ENCODE measurements around the gene MTOR.
A peak's percentile ranks its signal among the peaks of the same experiment; 100 is the strongest.
"Not testable (repeated sequence)": the region's sequence is repeated elsewhere in the genome, so short reads cannot be mapped to it uniquely, and the experiment has no call there.

The MTOR gene

GRCh38 chr1:11100149-11100493 lies 162.2 kb downstream of the MTOR start:
- DNase-seq, result no peak

- DNase-seq, result peak; percentile 87
Measured at GRCh38 chr1:11099310-11100148, 162.8 kb downstream of the MTOR start, which contains the start of gene EXOSC10. EXOSC10 (minus strand) TSS chr1:11099869; CDS start chr1:11099831, 38 bp downstream.

GRCh38 chr1:11098931-11099309 lies 163.4 kb downstream of the MTOR start:
- no peak for DNase-seq

- not testable (repeated sequence) for DNase-seq
Measured at GRCh38 chr1:11083784-11084183, 178.6 kb downstream of the MTOR start.

- no peak for DNase-seq
Measured at GRCh38 chr1:11080931-11081330, 181.4 kb downstream of the MTOR start.

GRCh38 chr1:11078631-11079030 lies 183.7 kb downstream of the MTOR start:
- no peak for DNase-seq

GRCh38 chr1:11073398-11073797 lies 189.0 kb downstream of the MTOR start:
- not testable (repeated sequence) for DNase-seq

- DNase-seq, result no peak
Measured at GRCh38 chr1:11072216-11072917, 190.0 kb downstream of the MTOR start.

- DNase-seq, result peak; percentile 63
Measured at GRCh38 chr1:11071463-11072215, 190.7 kb downstream of the MTOR start.

- DNase-seq, result no peak
Measured at GRCh38 chr1:11070876-11071275, 191.5 kb downstream of the MTOR start.

GRCh38 chr1:11068600-11069473 lies 193.5 kb downstream of the MTOR start:
- DNase-seq, result no peak

GRCh38 chr1:11067716-11068599 lies 194.4 kb downstream of the MTOR start:
- no peak for DNase-seq

- DNase-seq, result no peak
Measured at GRCh38 chr1:11065796-11066195, 196.6 kb downstream of the MTOR start.

GRCh38 chr1:11064942-11065341 lies 197.4 kb downstream of the MTOR start:
- no peak for DNase-seq

- DNase-seq, result not testable (repeated sequence)
Measured at GRCh38 chr1:11063937-11064537, 198.3 kb downstream of the MTOR start.

- DNase-seq, result no peak
Measured at GRCh38 chr1:11062965-11063401, 199.4 kb downstream of the MTOR start.

GRCh38 chr1:11061652-11062365 lies 200.5 kb downstream of the MTOR start:
- no peak for DNase-seq

GRCh38 chr1:11059968-11060830 lies 202.2 kb downstream of the MTOR start, which contains the start of gene SRM:
SRM (minus strand) TSS chr1:11060018; CDS start chr1:11059943, 75 bp downstream.
- peak; percentile 88 for DNase-seq
